Neuronal stem cell (in vitro differentiated cells): ENCODE data around the gene MEIG1.
A peak's percentile ranks its signal among the peaks of the same experiment; 100 is the strongest.
"Not testable (repeated sequence)": the region's sequence is repeated elsewhere in the genome, so short reads cannot be mapped to it uniquely, and the experiment has no call there.

Source experiments
- DNase-seq: peaks from one replicate; pipeline ENCODE4 v3.0.0-alpha.2; 2013; ENCODE audit warnings: low spot score
- H2AFZ ChIP-seq: one replicate; pipeline ENCODE4 v1.6.1; 2013; ENCODE audit warnings: mild to moderate bottlenecking, low read length, inconsistent platforms
- H2AK5ac ChIP-seq: 2 replicates; pipeline ENCODE4 v1.6.1; 2013; ENCODE audit warnings: low read depth, mild to moderate bottlenecking, inconsistent platforms, low read length, moderate library complexity, mixed read lengths
- H2BK120ac ChIP-seq: 2 replicates; pipeline ENCODE4 v1.6.1; 2013; ENCODE audit warnings: low read depth, mild to moderate bottlenecking, inconsistent platforms, low read length, moderate library complexity, mixed read lengths
- H2BK12ac ChIP-seq: one replicate; pipeline ENCODE4 v1.6.1; 2013; ENCODE audit warnings: low read length, inconsistent platforms
- H2BK15ac ChIP-seq: 2 replicates; pipeline ENCODE4 v1.6.1; 2013; ENCODE audit warnings: mild to moderate bottlenecking, low read length, inconsistent platforms, mixed read lengths
- H2BK5ac ChIP-seq: one replicate; pipeline ENCODE4 v1.6.1; 2013; ENCODE audit warnings: inconsistent platforms, mild to moderate bottlenecking, low read length, moderate library complexity
- H3K14ac ChIP-seq: one replicate; pipeline ENCODE4 v1.6.1; 2013; ENCODE audit warnings: low read length, inconsistent platforms
- H3K18ac ChIP-seq: 2 replicates; pipeline ENCODE4 v1.6.1; 2013; ENCODE audit warnings: low read length, inconsistent platforms
- H3K23ac ChIP-seq: 2 replicates; pipeline ENCODE4 v1.6.1; 2013; ENCODE audit warnings: low read depth, mild to moderate bottlenecking, mixed read lengths, low read length, inconsistent platforms; ENCODE audit not compliant: poor library complexity
- H3K27ac ChIP-seq: replicated peaks from 3 replicates; pipeline ENCODE4 v1.5.1; 2013; ENCODE audit warnings: low read length, inconsistent platforms
- H3K27me3 ChIP-seq, 3 experiments: 2 replicates each; pipeline ENCODE4 v1.6.1; 2013; ENCODE audit warnings: low read length in 3 of 3, mild to moderate bottlenecking in 2 of 3, inconsistent platforms in 1 of 3, low read depth in 1 of 3, mixed read lengths in 1 of 3, moderate library complexity in 1 of 3; ENCODE audit not compliant: control insufficient read depth in 3 of 3, insufficient read depth in 3 of 3
- H3K36me3 ChIP-seq, 2 donors: replicated peaks in 1 of 2; 2 replicates each; pipeline ENCODE4 v1.6.1; 2013; ENCODE audit warnings: low read length in 2 of 2; ENCODE audit not compliant: control insufficient read depth in 2 of 2, insufficient read depth in 2 of 2
- H3K4ac ChIP-seq: 2 replicates; pipeline ENCODE4 v1.6.1; 2013; ENCODE audit warnings: inconsistent platforms, mild to moderate bottlenecking, low read length, moderate library complexity
- H3K4me1 ChIP-seq, 2 donors: 1 replicate in 1 of 2; 2 replicates in 1 of 2; pipeline ENCODE4 v1.6.1; 2013; ENCODE audit warnings: low read length in 2 of 2, low read depth in 1 of 2; ENCODE audit not compliant: control insufficient read depth in 2 of 2, insufficient read depth in 1 of 2
- H3K4me2 ChIP-seq: one replicate; pipeline ENCODE4 v1.6.1; 2013; ENCODE audit warnings: mild to moderate bottlenecking, low read length, inconsistent platforms; ENCODE audit not compliant: insufficient read depth, poor library complexity, severe bottlenecking
- H3K4me3 ChIP-seq, 2 donors: 2 replicates each; pipeline ENCODE4 v1.5.1; 2013; ENCODE audit warnings: low read length in 2 of 2, mild to moderate bottlenecking in 2 of 2, inconsistent platforms in 1 of 2, moderate library complexity in 1 of 2
- H3K79me1 ChIP-seq: one replicate; pipeline ENCODE4 v1.6.1; 2013; ENCODE audit warnings: low read depth, mild to moderate bottlenecking, inconsistent platforms, low read length, moderate library complexity
- H3K9ac ChIP-seq: one replicate; pipeline ENCODE4 v1.6.1; 2013; ENCODE audit warnings: mild to moderate bottlenecking, low read depth, low read length, inconsistent platforms; ENCODE audit not compliant: poor library complexity
- H3K9me3 ChIP-seq, 2 donors: replicated peaks in 1 of 2; 2 replicates each; pipeline versions ENCODE3 to v1.6.1; 2013; ENCODE audit warnings: low read length in 2 of 2, mild to moderate bottlenecking in 2 of 2, inconsistent platforms in 1 of 2, low read depth in 1 of 2, mixed read lengths in 1 of 2, moderate library complexity in 1 of 2; ENCODE audit not compliant: control insufficient read depth in 2 of 2, insufficient read depth in 1 of 2
- H4K8ac ChIP-seq: one replicate; pipeline ENCODE4 v1.6.1; 2013; ENCODE audit warnings: low read depth, mild to moderate bottlenecking, inconsistent platforms, low read length, moderate library complexity
- H4K91ac ChIP-seq: one replicate; pipeline ENCODE4 v1.6.1; 2013; ENCODE audit warnings: low read length, low read depth, mild to moderate bottlenecking, inconsistent platforms; ENCODE audit not compliant: poor library complexity
- WGBS, 2 donors: extraction: QIAGEN DNeasy Blood & Tissue Kit; methylation state at CpG; one replicate each; pipeline ENCODE4 v1.1.7; 2013; ENCODE audit warnings: missing lambda C conversion rate in 2 of 2, mixed read lengths in 1 of 2; ENCODE audit not compliant: insufficient read length in 2 of 2, insufficient replicate concordance in 1 of 2; ENCODE audit errors: extremely low coverage in 2 of 2; 5-methylcytosine and 5-hydroxymethylcytosine counted together

Gene MEIG1

DNA sequence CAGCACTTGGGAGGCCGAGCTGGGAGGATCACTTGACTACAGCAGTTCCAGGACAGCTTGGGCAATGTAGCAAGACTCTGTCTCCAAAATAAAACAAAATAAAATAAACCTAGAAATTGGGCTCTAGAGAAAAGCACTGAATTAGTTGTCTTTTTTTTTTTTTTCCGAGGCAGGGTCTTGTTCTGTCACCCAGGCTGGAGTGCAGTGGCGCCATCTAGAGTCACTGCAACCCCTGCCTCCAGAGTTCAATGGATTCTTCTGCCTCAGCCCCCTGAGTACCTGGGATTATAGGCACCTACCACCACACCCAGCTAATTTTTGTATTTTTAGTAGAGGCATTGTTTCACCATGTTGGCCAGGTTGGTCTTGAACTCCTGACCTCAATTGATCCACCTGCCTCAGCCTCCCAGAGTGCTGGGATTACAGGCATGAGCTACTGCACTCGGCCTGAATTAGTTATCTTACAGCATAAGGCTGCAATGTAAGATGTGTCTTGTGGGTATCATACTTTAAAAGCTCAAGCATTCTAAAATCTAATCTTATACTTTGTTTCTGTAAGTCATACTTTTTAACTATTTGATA is 12.8 kb downstream of the MEIG1 start:
- Histone ChIP-seq H3K27me3 (no peaks in the 10 kb centered on the region), H3K4me2 (no peak overlapping the region), H3K4me3 (no peak overlapping the region), H2BK15ac (no peak overlapping the region), H2AFZ (peak overlapping the region; percentile 73), H2BK120ac (no peak overlapping the region), H3K4ac (no peak overlapping the region), H4K8ac (no peak overlapping the region), H3K79me1 (no peaks in the 10 kb centered on the region), H4K91ac (no peak overlapping the region), H3K9ac (no peak overlapping the region), H3K27ac (no peak overlapping the region), H3K36me3 (no peaks in the 10 kb centered on the region), H3K4me1 (no peaks in the 10 kb centered on the region), H3K14ac (no peak overlapping the region), H3K18ac (no peak overlapping the region), H2BK12ac (no peak overlapping the region), H3K23ac (no peak overlapping the region), H2AK5ac (no peak overlapping the region), H3K9me3 (no peaks in the 10 kb centered on the region), H2BK5ac (no peak overlapping the region)
- no peak for DNase-seq
- WGBS, 2 donors = no CpG with 5 or more reads among the region's 4 CpGs

DNA sequence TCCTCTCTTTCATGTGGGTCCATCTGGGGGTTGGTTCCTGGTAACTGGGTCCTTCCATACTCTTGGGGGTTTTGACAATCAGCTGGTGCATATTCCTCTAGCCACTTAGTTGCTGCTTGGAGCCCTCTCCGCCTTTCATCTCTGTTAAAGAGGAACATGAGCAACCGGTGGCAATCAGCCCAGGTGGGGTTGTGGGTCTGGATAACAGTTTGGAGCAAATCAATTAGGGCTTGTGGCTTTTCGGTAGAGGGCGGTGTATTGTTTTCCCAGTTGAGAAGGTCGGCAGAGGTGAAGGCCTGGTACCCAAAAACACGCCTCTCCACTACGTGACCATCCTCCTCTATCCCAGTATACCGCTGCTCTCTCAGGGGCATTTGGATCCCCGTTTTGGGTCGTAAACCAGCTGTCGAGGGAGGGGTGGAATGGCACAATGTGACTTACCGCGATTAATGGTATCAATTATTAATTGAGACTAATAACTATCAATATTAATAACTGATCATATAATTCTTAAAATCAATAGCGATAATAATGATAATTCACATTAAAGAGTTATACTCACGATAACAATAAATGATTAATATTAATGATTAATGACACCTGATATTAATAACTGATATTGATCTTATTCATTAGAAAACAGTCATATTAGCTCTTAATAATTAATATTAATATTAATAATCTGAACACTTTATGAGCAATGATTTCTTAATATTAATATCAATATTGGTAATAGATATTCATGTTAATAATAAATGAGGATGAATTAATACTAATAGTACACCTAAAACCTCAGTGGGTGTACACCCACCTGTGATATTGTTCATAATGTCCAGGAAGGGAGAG is 15.2 kb downstream of the MEIG1 start:
- not testable (repeated sequence) for H3K4me1 ChIP-seq, H3K23ac ChIP-seq, H3K79me1 ChIP-seq, H3K36me3 ChIP-seq, H3K4me2 ChIP-seq, H3K9me3 ChIP-seq, H2BK15ac ChIP-seq, H3K27ac ChIP-seq, DNase-seq, H2BK5ac ChIP-seq, H2AK5ac ChIP-seq, H4K91ac ChIP-seq, H3K4ac ChIP-seq, H3K9ac ChIP-seq, H2BK120ac ChIP-seq, H3K18ac ChIP-seq, H2AFZ ChIP-seq, H4K8ac ChIP-seq, H3K27me3 ChIP-seq, H2BK12ac ChIP-seq, H3K14ac ChIP-seq
- no CpG with 5 or more reads among the region's 15 CpGs for WGBS, 2 donors
- peak overlapping the region in 1 of 2 donors; percentile 11 for H3K4me3 ChIP-seq

DNA sequence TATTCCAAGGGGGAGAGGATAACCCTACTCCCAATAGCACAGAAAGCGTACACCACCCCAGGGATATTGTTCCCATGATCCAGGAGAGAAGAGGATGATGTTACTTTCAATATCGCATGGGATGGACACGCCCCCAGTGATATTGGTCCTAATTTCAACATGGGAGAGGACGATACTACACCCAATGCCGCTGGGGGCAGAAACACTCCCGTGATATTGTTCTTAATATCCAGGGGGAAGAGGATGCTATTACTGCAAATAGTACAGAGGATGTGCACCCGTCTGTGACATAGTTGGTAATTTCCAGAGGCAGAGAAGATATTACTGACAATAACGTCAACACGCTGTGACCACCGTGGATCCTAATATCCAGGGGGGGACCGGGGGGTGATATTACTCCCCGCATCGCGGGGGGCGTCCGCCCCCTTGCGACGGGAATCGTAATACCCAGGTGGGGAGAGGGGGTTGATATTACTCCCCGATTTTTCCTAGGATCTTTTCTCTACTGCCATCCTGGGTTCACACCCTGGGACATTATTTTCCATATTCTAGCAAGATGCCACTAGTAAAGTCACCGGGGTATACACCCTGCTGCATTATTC is 16.6 kb downstream of the MEIG1 start:
- no peak overlapping the region for H2AFZ ChIP-seq
- H2BK12ac ChIP-seq = no peak overlapping the region
- H2BK15ac ChIP-seq = no peak overlapping the region
- H3K4me3 ChIP-seq = no peak overlapping the region
- H3K9ac ChIP-seq = no peak overlapping the region
- no peak overlapping the region for H2BK5ac ChIP-seq
- no peak overlapping the region for H3K4ac ChIP-seq
- H3K18ac ChIP-seq = no peak overlapping the region
- no CpG with 5 or more reads among the region's 21 CpGs for WGBS, 2 donors
- H3K4me2 ChIP-seq = no peak overlapping the region
- H3K4me1 ChIP-seq = no peaks in the 10 kb centered on the region
- no peak overlapping the region for H3K14ac ChIP-seq
- no peaks in the 10 kb centered on the region for H3K27me3 ChIP-seq
- DNase-seq = no peak
- no peaks in the 10 kb centered on the region for H3K9me3 ChIP-seq
- no peak overlapping the region for H2BK120ac ChIP-seq
- no peak overlapping the region for H4K8ac ChIP-seq
- no peak overlapping the region for H3K27ac ChIP-seq
- no peak overlapping the region for H3K23ac ChIP-seq
- H3K36me3 ChIP-seq = no peaks in the 10 kb centered on the region
- no peak overlapping the region for H2AK5ac ChIP-seq
- H3K79me1 ChIP-seq = no peaks in the 10 kb centered on the region
- no peak overlapping the region for H4K91ac ChIP-seq

DNA sequence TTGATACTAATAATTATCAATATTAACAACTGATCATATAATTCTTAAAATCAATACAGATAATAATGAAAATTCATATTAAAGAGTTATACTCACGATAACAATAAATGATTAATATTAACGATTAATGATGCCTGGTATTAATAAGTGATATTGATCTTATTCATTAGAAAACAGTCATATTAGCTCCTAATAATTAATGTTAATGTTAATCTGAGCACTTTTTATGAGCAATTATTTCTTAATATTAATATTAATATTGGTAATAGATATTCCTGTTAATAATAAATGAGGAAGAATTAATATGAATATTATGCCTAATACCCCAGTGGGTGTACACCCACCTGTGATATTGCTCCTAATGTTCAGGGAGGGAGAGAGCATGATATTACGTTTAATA is 23.6 kb downstream of the MEIG1 start:
- no peak for DNase-seq
- no CpG with 5 or more reads among the region's 3 CpGs for WGBS, 2 donors
- Histone ChIP-seq H4K91ac (no peak overlapping the region), H3K9ac (no peak overlapping the region), H3K4me2 (no peak overlapping the region), H3K27me3 (no peaks in the 10 kb centered on the region), H3K4me3 (no peak overlapping the region), H2AK5ac (no peak overlapping the region), H2BK5ac (no peak overlapping the region), H4K8ac (no peak overlapping the region), H3K36me3 (no peaks in the 10 kb centered on the region), H3K14ac (no peak overlapping the region), H3K4ac (no peak overlapping the region), H3K79me1 (no peaks in the 10 kb centered on the region), H3K18ac (no peak overlapping the region), H3K23ac (no peak overlapping the region), H2AFZ (no peak overlapping the region), H2BK120ac (no peak overlapping the region), H3K9me3 (no peaks in the 10 kb centered on the region), H2BK12ac (no peak overlapping the region), H2BK15ac (no peak overlapping the region), H3K4me1 (no peaks in the 10 kb centered on the region), H3K27ac (no peak overlapping the region)
